ENCODE results near the gene ZNF335. TPM values are rescaled to one million over a fixed set of nuclear protein-coding genes. Genes with fewer than 3 reads are reported as not detected.
"Not testable (repeated sequence)": the region's sequence is repeated elsewhere in the genome, so short reads cannot be mapped to it uniquely, and the experiment has no call there.

ZNF335 gene
- polyA plus RNA-seq, 3 donors: 15.1 to 19.1 (median 15.6) TPM

DNA sequence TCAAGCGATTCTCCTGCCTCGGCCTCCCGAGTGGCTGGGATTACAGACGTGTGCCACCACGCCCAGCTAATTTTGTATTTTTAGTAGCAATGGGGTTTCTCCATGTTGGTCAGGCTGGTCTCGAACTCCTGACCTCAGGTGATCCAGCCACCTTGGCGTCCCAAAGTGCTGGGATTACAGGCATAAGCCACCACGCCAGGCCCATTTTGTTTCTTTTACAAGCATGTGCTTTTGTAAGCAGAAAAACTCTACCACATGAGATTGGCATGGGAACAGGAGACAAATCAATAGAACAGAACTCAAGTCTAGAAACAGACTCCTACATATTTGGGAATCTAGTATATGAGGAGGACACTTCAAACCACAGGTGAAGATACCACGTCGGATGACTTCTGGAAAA, 15.7 kb downstream of the ZNF335 start:
- DNase-seq: not testable (repeated sequence)

- DNase-seq: no peak
Observed at GRCh38 chr20:45953672-45954071, 18.3 kb downstream of the ZNF335 start.

GRCh38 chr20:45952861-45953260, 19.1 kb downstream of the ZNF335 start:
- DNase-seq: no peak

DNA sequence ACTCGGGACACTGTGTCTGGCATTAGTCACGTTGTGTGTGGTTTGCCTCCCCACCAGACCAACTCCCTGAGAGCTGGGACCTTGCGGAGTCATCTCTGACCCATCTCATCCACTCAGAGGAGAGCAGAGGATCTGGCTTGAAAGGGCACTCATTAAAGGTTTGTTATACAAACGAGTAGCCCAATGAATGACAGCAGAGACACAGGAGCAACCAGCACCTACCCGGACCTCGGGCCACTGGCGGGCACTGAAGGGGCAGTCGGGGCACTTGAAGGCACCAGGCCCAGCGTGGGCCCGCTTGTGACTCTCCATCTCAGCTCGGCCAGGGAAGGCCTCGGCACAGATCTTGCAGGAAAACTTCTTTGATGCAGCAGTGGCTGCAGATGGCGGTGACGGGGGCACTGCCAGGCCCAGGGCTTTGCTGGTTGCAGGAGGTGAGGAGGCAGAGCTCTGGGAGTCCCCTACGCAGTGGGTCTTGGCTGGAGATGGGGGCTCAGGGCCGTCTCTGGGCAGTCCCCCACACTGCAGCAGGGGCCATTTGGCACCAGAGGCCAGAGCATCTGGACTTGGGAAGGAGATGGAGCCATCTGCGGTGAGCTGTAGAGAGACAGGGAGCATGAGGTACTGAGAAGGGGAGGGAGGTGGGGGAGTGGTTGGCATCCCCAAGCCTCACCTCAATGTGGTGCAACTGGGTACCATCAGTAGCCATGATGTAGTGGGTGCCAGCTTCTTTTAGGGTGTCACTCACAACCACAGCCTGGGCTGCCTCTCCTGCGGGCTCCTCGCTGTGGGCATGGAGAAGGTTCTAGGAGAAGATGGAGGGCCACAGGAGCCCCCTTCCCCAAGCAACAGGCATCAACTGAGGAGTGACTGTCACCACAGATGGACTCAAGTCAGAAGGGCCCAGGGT, 19.8 kb downstream of the ZNF335 start:
- DNase-seq: no peak

GRCh38 chr20:45950330-45950646, 21.7 kb downstream of the ZNF335 start:
- DNase-seq: no peak

DNA sequence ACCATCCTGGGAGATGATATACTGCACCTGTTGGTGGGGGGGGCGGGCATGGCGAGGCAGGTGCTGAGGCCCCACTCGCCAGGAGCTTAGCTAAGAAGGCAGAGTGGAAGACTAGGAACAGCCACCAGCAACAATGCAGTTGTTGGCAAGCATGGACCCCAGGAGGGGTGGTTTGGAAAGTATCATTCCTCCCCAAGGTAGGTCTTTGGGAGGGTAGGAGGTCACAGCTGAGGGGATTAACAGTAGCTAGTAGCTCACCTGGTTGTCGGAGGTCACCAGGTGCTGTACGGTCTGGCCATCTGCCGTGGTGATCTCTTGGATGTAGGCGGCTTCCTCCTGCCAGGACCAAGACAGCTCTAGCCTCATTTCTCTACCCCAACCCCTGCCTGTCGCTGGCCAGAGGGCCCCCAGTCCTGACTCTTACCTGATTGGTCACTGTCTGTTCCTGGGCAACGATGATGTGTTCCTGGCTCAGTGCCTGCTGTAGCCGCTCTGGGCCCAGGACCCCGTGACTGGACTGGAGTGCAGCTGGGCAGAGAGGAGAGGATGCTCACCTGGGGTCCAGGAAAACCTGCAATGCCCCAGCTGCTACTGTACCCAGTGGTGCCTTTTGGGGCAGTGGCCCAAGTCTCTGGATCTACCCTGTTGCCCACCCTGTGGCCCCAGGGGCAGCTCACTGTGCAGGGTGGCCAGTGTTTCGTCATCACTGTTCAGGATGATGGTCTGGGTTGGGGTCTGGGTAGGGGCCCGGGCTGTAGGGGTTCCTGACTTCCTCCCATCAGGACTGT, 22.3 kb downstream of the ZNF335 start:
- DNase-seq: no peak

- no peak for DNase-seq
Observed at GRCh38 chr20:45948742-45949541, 23.1 kb downstream of the ZNF335 start.

DNA sequence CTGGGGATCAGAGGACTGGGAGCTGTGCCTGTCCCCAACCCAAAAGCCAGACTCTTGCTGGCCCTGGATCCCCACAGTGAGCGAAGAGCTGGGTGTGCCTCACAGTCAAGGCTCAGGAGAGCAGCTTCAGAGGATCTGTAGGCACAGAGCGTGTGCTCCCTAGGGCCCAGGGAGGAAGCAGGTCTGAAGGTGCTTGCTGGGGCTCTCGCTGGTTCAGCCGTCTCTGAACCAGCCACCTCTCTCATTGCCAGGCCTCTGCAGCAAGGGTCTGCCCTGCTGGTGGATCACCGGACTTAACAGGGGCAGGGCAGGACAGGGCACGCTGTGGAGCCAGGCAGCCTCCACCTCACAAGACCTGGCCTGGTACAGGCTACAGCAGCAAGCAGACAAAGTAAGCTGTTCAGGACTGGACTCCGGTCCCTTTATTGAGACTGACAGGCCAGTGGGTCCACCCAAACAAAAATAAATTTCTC, 23.7 kb downstream of the ZNF335 start:
- DNase-seq: no peak

DNA sequence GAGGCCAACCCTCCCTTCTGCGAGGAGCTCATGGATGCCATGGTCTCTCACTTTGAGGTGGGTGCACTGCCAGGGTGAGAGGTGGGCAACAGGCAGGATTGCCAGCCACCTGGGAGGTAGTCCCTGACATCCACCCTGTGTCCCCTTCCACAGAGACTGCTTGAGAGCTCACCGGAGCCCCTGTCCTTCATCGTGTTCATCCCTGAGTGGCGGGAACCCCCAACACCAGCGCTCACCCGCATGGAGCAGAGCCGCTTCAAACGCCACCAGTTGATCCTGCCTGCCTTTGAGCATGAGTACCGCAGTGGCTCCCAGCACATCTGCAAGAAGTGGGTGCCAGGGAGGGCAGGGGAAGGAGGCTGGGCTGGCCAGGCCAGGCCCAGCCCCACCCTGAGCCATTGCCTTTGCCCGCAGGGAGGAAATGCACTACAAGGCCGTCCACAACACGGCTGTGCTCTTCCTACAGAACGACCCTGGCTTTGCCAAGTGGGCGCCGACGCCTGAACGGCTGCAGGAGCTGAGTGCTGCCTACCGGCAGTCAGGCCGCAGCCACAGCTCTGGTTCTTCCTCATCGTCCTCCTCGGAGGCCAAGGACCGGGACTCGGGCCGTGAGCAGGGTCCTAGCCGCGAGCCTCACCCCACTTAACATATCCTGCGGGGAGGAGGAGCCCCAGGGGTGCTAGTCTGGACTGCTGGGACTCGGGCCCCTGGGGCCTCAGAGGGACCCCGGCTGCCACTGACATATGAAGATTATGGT, 24.7 kb downstream of the ZNF335 start:
- no peak for DNase-seq

DNA sequence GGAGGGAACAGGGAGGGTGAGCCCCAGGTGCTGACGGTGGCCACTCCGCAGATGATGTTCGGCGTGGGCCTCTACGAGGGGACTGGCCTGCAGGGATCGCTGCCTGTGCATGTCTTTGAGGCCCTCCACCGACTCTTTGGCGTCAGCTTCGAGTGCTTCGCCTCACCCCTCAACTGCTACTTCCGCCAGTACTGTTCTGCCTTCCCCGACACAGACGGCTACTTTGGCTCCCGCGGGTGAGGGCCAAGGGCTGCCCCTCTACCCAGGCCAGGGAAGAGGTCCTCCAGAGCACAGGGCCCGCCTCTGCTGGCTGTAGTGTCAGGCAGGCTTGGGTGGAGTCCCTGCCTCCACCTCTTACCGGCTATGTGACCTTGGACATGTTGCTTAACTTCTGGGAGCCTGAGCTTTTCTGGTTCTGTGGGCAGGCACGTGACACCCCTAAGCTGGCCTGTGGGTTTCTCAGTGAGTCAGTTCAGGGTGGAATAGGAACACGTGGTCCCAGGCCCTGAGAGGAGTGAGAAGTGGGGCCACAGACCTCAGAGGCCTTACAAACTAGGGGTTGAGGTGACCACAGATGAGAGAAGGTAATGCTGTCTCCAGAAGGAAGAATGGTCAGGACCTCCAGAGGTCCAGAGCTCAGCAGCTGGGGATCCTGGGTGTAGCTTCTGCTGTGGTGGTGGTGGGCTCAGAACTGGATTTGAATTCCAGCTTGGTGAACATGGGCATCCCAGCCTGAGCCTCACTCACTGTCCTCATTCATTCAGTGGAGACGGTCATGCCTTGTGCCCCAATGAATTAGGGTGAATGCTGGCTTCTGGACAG, 25.6 kb downstream of the ZNF335 start:
- DNase-seq: no peak

- no peak for DNase-seq
Observed at GRCh38 chr20:45945678-45946148, 26.3 kb downstream of the ZNF335 start.

- no peak for DNase-seq
Observed at GRCh38 chr20:45944965-45945677, 26.9 kb downstream of the ZNF335 start.

GRCh38 chr20:45944151-45944964, 27.6 kb downstream of the ZNF335 start:
- no peak for DNase-seq

DNA sequence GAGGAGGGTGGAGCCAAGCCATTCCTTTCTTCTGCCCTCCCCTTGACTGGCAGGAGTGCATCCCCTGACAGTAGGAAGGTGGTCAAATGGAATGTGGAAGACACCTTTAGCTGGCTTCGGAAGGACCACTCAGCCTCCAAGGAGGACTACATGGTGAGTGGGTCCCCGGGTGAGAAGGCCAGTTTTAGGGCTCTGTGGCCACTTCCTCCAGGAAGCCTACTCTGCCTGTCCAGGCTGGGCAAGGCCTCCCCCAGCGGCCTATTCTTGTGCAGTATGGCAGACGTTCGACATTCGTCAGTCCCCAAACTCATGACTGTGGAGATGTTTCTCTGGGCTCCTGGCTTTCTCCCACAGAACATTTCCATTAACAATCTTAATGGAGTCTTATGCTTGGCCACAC, 28.4 kb downstream of the ZNF335 start:
- DNase-seq: no peak

DNA sequence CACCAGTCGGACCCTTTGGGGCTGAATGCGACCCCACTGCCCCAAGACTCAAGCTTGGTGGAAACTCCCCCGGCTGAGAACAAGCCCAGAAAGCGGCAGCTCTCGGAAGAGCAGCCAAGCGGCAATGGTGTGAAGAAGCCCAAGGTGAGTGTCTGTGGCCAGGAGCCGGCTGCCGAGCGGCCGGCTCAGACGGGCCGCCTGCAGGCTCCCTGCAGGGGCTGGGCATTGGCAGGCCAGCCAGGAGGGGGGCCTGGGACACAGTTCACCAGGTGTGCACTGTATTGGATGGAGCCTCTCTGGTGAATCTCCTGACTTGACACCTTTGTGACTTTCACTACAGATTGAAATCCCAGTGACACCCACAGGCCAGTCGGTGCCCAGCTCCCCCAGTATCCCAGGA, 31.5 kb downstream of the ZNF335 start:
- no peak for DNase-seq

GRCh38 chr20:45940053-45940452, 31.9 kb downstream of the ZNF335 start:
- no peak for DNase-seq

GRCh38 chr20:45938727-45939438, 33.1 kb downstream of the ZNF335 start:
- no peak for DNase-seq

DNA sequence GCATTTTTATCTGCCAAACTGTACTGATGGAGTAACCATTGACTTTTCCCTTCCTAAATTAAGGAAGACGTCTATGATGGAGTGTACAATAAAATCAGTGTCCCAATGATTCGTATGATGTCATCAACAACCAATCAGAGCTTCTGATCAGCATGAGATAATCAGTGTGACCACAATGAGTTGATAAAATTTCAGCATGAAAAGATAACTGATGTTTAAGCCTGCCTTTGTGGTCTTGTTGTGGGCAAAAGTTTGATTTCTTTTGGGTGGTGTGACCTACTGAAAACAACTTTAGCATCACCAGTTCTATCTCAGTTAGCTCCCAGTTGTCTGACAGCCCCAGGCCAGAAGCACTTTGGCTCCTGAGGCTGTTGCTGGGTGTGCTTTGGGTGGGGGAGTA, 34.2 kb downstream of the ZNF335 start:
- no peak for DNase-seq
